ENCODE results near the gene FAM32A.

FAM32A gene

GRCh38 chr19:16202320-16203255 lies 17.4 kb downstream of the FAM32A start:
- peak in 1 of 5 experiments; percentile 54 for DNase-seq

- no peak for DNase-seq
These were observed 18.2 kb downstream of the FAM32A start for GRCh38 chr19:16203256-16204004.

GRCh38 chr19:16204005-16204294 lies 18.7 kb downstream of the FAM32A start:
- DNase-seq: no peak

- DNase-seq: no peak
These were observed 20.2 kb downstream of the FAM32A start for GRCh38 chr19:16205205-16206045.

- DNase-seq: no peak
These were observed 20.9 kb downstream of the FAM32A start for GRCh38 chr19:16206046-16206605.

- no peak for DNase-seq
These were observed 21.4 kb downstream of the FAM32A start for GRCh38 chr19:16206637-16207036.

GRCh38 chr19:16207063-16207462 lies 21.9 kb downstream of the FAM32A start:
- DNase-seq: no peak

GRCh38 chr19:16207490-16208025 lies 22.3 kb downstream of the FAM32A start:
- DNase-seq: no peak

- DNase-seq: peak in 1 of 5 experiments; percentile 20
These were observed 23.0 kb downstream of the FAM32A start for GRCh38 chr19:16208064-16208759.

GRCh38 chr19:16208847-16209665 lies 23.8 kb downstream of the FAM32A start:
- no peak for DNase-seq

- DNase-seq: no peak
These were observed 25.0 kb downstream of the FAM32A start for GRCh38 chr19:16210168-16210567.

- DNase-seq: no peak
These were observed 27.9 kb downstream of the FAM32A start for GRCh38 chr19:16213076-16213475.

GRCh38 chr19:16216744-16217670 lies 31.8 kb downstream of the FAM32A start:
- no peak for DNase-seq

GRCh38 chr19:16217716-16218451 lies 32.7 kb downstream of the FAM32A start:
- DNase-seq: no peak

GRCh38 chr19:16218851-16219250 lies 33.6 kb downstream of the FAM32A start:
- DNase-seq: no peak

- DNase-seq: no peak
These were observed 37.6 kb downstream of the FAM32A start for GRCh38 chr19:16222806-16223205.

- DNase-seq: no peak
These were observed 38.5 kb downstream of the FAM32A start for GRCh38 chr19:16223746-16224145.

- no peak for DNase-seq
These were observed 39.3 kb downstream of the FAM32A start for GRCh38 chr19:16224293-16225045.

Measured in T-helper 2 cell (primary cell).